Stomach (tissue), 4 donors: Measurements from ENCODE around the gene LHX1.

ENCODE experiments used
- EP300 ChIP-seq: sonication (generic); formaldehyde crosslinking; IDR thresholded peaks from one replicate; pipeline ENCODE4 v1.6.1; 2017; ENCODE audit warnings: antibody characterized with exemption
- POLR2A ChIP-seq, 4 donors: fragments of 450-650 bp; IDR thresholded peaks; one replicate each; pipeline ENCODE4 v1.6.1; 2016; ENCODE audit warnings: antibody characterized with exemption in 4 of 4, control low read depth in 2 of 4, mild to moderate bottlenecking in 1 of 4, moderate library complexity in 1 of 4
- POLR2AphosphoS5 ChIP-seq, 3 donors: sonication (generic); formaldehyde crosslinking; IDR thresholded peaks; one replicate each; pipeline ENCODE4 v1.6.1; 2016; ENCODE audit warnings: antibody characterized with exemption in 3 of 3
- TF ChIP-seq, protein P1 (sequence below), 7 experiments: fragments of 450-650 bp in 4 of 7; fragments of 200-600 bp in 3 of 7; sonication (generic) in 3 of 7; IDR thresholded peaks; one replicate each; pipeline ENCODE4 v1.5.1; 2016 to 2019; ENCODE audit warnings: antibody characterized with exemption in 7 of 7, control low read depth in 2 of 7, mild to moderate bottlenecking in 1 of 7

DNA sequence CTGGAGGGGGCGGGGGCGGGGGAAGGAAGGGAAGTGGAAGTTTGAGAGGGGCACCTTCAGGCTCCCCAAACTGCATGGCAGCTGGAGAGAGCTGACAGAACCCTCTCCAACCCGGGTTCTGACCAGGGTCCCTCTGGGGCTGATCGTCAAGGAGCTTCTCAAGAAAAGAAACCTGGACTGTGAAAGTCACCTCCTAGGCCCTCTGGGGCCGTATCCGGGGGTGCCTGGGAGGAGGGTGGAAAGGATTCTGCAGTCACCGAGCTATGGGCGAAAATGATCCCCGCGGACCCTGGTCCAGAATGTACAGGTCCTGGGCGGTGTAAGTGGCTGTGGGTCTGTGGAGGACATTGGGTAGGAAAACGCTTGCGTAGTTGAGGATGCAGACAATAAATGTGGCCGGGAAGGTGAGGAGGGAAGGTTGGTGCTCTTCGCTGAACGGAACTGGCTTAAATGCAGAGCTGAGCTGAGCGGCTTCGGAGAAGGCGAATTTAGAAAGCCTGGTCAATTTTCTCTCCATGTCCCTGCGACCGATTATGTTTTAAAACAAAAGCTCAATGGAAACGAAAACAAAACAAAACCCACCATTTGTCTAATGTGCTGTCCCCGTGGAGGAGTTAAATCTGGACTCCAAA, 3.6 kb upstream of the LHX1 start:
- TF ChIP-seq, protein P1, sequence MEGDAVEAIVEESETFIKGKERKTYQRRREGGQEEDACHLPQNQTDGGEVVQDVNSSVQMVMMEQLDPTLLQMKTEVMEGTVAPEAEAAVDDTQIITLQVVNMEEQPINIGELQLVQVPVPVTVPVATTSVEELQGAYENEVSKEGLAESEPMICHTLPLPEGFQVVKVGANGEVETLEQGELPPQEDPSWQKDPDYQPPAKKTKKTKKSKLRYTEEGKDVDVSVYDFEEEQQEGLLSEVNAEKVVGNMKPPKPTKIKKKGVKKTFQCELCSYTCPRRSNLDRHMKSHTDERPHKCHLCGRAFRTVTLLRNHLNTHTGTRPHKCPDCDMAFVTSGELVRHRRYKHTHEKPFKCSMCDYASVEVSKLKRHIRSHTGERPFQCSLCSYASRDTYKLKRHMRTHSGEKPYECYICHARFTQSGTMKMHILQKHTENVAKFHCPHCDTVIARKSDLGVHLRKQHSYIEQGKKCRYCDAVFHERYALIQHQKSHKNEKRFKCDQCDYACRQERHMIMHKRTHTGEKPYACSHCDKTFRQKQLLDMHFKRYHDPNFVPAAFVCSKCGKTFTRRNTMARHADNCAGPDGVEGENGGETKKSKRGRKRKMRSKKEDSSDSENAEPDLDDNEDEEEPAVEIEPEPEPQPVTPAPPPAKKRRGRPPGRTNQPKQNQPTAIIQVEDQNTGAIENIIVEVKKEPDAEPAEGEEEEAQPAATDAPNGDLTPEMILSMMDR (IDR thresholded peaks at IDR 0.05) = no peak
- TF ChIP-seq POLR2AphosphoS5 (IDR thresholded peaks at IDR 0.05) = no peak
- no peak for TF ChIP-seq POLR2A (IDR thresholded peaks at IDR 0.05)
- no peak for TF ChIP-seq EP300
